Activated CD4-positive, alpha-beta T cell treated with anti-CD3 and anti-CD28 coated beads, Interleukin-2, amount 10 ng/mL, durations not matched to agents 7 days and 5 days (primary cell): ENCODE data around the gene SLC40A1. TPM values are rescaled to one million over a fixed set of nuclear protein-coding genes. Genes with fewer than 3 reads are reported as not detected.

Experiments used
- CTCF ChIA-PET: fragments of 350-600 bp; sonication (Branson Sonifier 250); formaldehyde crosslinking; loops from one replicate; lab custom pipeline; 2021; ENCODE audit warnings: antibody characterized with exemption; lab: Charles Lee
- POLR2A ChIA-PET: fragments of 350-600 bp; sonication (Branson Sonifier 250); formaldehyde crosslinking; loops from one replicate; lab custom pipeline; 2021; ENCODE audit warnings: antibody characterized with exemption; lab: Charles Lee
- DNase-seq: peaks from one replicate; pipeline ENCODE4 v3.0.0-alpha.2; 2020
- H3K27ac Mint-ChIP-seq: one replicate; pipeline ENCODE4 v1.8.0; 2021; ENCODE audit warnings: mild to moderate bottlenecking, moderate library complexity, mixed read lengths
- H3K27me3 Mint-ChIP-seq: one replicate; pipeline ENCODE4 v1.8.0; 2021; ENCODE audit warnings: mixed read lengths
- H3K36me3 Mint-ChIP-seq: one replicate; pipeline ENCODE4 v1.8.0; 2021; ENCODE audit warnings: low read depth, mixed read lengths
- H3K4me1 Mint-ChIP-seq: one replicate; pipeline ENCODE4 v1.8.0; 2021; ENCODE audit warnings: mixed read lengths
- H3K4me3 Mint-ChIP-seq: one replicate; pipeline ENCODE4 v1.8.0; 2021; ENCODE audit warnings: mild to moderate bottlenecking, moderate library complexity, mixed read lengths
- H3K9me3 Mint-ChIP-seq: one replicate; pipeline ENCODE4 v1.8.0; 2021; ENCODE audit warnings: mixed read lengths
- total RNA-seq, 2 experiments: library from RNA; stranded (reverse); gene quantifications; one replicate each; pipeline ENCODE4 v1.2.3, GENCODE V29; 2021

SLC40A1 gene, protein sequence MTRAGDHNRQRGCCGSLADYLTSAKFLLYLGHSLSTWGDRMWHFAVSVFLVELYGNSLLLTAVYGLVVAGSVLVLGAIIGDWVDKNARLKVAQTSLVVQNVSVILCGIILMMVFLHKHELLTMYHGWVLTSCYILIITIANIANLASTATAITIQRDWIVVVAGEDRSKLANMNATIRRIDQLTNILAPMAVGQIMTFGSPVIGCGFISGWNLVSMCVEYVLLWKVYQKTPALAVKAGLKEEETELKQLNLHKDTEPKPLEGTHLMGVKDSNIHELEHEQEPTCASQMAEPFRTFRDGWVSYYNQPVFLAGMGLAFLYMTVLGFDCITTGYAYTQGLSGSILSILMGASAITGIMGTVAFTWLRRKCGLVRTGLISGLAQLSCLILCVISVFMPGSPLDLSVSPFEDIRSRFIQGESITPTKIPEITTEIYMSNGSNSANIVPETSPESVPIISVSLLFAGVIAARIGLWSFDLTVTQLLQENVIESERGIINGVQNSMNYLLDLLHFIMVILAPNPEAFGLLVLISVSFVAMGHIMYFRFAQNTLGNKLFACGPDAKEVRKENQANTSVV
- total RNA-seq, result 1 to 10 TPM; 2.6 to 3.2 TPM

GRCh38 chr2:189580658-189581353 lies at the start of gene SLC40A1:
SLC40A1 (minus strand) TSS chr2:189580786; CDS start chr2:189580460, 326 bp downstream.
- peaks cover 30% of the 10 kb centered on the region for H3K27me3 Mint-ChIP-seq
- H3K4me1 Mint-ChIP-seq, result peaks cover 19% of the 10 kb centered on the region
- ChIA-PET POLR2A (interaction anchor here (0.6 kb wide), 1 partner anchor 77 kb away, joined by 3 read pairs; no protein-coding TSS in a partner anchor), CTCF (no interaction called here)
- peak within 1 kb of the TSS; percentile 81 for H3K27ac Mint-ChIP-seq
- no peaks in the 10 kb centered on the region for H3K9me3 Mint-ChIP-seq
- H3K4me3 Mint-ChIP-seq, result peak within 1 kb of the TSS; percentile 70
- peaks cover under 1% of the 10 kb centered on the region for H3K36me3 Mint-ChIP-seq
- DNase-seq, result peak; percentile 56

GRCh38 chr2:189629531-189630453 lies 49.2 kb upstream of the SLC40A1 start:
- Mint-ChIP-seq H3K36me3 (no peaks in the 10 kb centered on the region), H3K4me3 (no peak overlapping the region), H3K9me3 (no peaks in the 10 kb centered on the region), H3K4me1 (peaks cover 3% of the 10 kb centered on the region), H3K27me3 (no peaks in the 10 kb centered on the region), H3K27ac (no peak overlapping the region)
- ChIA-PET CTCF (interaction anchor here (1.2 to 1.6 kb wide), 2 partner anchors 7 to 51 kb away, joined by 3 to 6 read pairs; no protein-coding TSS in a partner anchor), POLR2A (no interaction called here)
- DNase-seq, result no peak

DNA sequence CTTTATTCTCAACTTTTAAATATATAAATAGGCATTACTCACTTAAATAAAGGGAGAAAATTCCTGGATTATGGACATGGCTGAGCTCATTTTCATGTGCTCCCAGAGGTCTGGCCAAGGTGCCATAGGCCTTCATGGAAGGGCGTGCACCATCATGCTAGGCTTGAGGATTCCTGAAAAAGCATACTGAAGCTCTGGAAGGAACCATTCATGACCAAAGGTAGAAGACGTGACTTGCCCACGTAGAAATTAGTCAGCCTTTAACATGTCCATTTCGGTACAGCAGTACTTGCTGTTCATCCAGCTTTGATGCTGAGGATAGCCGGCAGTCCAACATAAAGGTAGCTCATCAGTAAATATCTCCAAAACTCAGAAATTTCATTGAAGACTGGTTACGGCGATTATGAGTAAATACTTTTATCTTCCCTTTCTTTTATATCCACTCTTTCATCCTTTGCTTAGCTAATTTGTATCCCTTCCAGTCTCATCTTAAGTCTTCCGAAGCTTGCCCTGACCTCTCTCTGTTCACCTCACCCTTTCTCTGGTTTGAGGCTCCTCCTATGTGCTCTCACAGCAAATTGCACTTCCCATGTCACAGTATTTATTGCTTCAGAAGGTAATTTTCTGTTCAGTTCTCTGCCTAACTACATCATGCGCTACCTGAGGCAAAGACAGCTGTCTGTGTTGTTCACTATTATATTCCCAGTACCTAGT lies 48.4 kb upstream of the SLC40A1 start:
- Mint-ChIP-seq H3K27ac (no peak overlapping the region), H3K27me3 (no peaks in the 10 kb centered on the region), H3K36me3 (no peaks in the 10 kb centered on the region)

DNA sequence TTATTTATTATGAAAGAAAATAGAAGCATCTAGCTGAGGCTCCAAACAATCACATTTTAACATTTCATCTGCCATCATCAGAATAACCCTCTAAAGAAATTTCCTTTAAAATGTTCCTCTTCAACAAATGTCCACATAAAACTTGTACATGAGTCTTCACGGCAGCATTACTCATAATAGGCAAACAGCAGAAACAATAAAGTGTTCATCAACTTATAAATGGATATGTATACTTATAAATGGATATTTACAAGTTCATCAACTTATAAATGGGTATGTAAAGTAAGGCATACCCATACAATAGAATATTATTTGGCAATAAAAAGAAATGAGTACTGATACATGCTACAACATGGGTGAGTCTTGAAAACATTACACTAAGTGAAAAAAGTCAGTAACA lies 47.2 kb upstream of the SLC40A1 start:
- no peaks in the 10 kb centered on the region for H3K9me3 Mint-ChIP-seq
- ChIA-PET CTCF (interaction anchor here (1.6 kb wide), 1 partner anchor 9 kb away, joined by 6 read pairs; no protein-coding TSS in a partner anchor), POLR2A (no interaction called here)
- no peaks in the 10 kb centered on the region for H3K36me3 Mint-ChIP-seq
- no peak for DNase-seq
- H3K4me1 Mint-ChIP-seq, result peaks cover 9% of the 10 kb centered on the region
- H3K4me3 Mint-ChIP-seq, result no peak overlapping the region
- H3K27me3 Mint-ChIP-seq, result no peaks in the 10 kb centered on the region
- no peak overlapping the region for H3K27ac Mint-ChIP-seq

More for the DNA sequence above, 48.4 kb upstream of the SLC40A1 start:
- POLR2A ChIA-PET, result no interaction called here
- DNase-seq, result no peak
- no peaks in the 10 kb centered on the region for H3K9me3 Mint-ChIP-seq
- peaks cover 9% of the 10 kb centered on the region for H3K4me1 Mint-ChIP-seq
- H3K4me3 Mint-ChIP-seq, result no peak overlapping the region
- CTCF ChIA-PET, result interaction anchor here (0.7 to 1.6 kb wide), 2 partner anchors 8 to 656 kb away, joined by 3 to 6 read pairs; no protein-coding TSS in a partner anchor

DNA sequence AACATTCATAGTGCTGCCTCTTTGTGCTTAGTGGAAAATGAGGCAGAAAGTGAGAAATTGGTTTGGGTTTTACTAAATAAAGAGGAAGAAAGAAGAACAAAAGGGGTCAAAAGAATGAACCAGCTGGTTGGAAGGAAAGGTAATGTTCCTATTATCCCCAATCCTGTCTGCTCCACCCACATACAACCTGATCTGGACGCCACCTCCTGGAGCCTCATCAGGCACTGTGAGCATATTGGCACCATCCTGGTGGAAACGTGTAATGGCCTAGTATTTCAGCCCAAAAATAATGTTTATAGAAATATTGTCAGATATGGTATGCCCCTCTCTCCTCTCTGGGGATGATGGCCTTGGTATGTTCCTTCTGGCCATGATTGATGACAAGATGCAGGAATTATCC lies 45.0 kb upstream of the SLC40A1 start:
- H3K27ac Mint-ChIP-seq, result no peak overlapping the region
- ChIA-PET CTCF (no interaction called here), POLR2A (no interaction called here)
- no peaks in the 10 kb centered on the region for H3K9me3 Mint-ChIP-seq
- no peaks in the 10 kb centered on the region for H3K27me3 Mint-ChIP-seq
- no peaks in the 10 kb centered on the region for H3K36me3 Mint-ChIP-seq
- H3K4me3 Mint-ChIP-seq, result no peak overlapping the region
- no peak for DNase-seq
- H3K4me1 Mint-ChIP-seq, result peaks cover 9% of the 10 kb centered on the region

GRCh38 chr2:189624648-189625355 lies 44.2 kb upstream of the SLC40A1 start:
- no peak for DNase-seq
- H3K4me1 Mint-ChIP-seq, result peaks cover 9% of the 10 kb centered on the region
- no peak overlapping the region for H3K27ac Mint-ChIP-seq
- no peak overlapping the region for H3K4me3 Mint-ChIP-seq
- CTCF ChIA-PET, result no interaction called here
- no peaks in the 10 kb centered on the region for H3K36me3 Mint-ChIP-seq
- no peaks in the 10 kb centered on the region for H3K27me3 Mint-ChIP-seq
- POLR2A ChIA-PET, result no interaction called here
- no peaks in the 10 kb centered on the region for H3K9me3 Mint-ChIP-seq

DNA sequence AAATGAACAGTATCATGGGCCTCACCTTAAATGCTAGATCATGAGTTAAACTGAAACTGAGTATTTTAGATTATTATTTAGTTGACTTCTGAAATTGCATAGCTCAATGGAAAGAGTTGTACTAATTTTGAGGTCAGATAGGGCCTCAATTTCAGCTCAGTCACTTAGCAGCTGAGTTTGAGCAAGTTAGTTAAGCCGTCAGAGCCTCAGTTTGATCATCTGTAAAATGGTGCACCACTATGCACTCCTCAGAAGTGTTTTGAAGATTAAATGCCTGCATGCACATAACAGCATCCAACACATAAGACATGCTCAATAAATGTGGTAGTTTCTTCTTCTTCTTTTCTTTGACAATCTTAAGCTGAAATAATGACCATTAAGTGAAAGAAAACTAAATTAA lies 42.5 kb upstream of the SLC40A1 start:
- Mint-ChIP-seq H3K4me3 (no peak overlapping the region), H3K36me3 (no peaks in the 10 kb centered on the region), H3K4me1 (peaks cover 9% of the 10 kb centered on the region), H3K27me3 (no peaks in the 10 kb centered on the region), H3K9me3 (no peaks in the 10 kb centered on the region), H3K27ac (no peak overlapping the region)
- no peak for DNase-seq
- CTCF ChIA-PET, result no interaction called here
- POLR2A ChIA-PET, result interaction anchor here (0.6 kb wide), 1 partner anchor 736 kb away, joined by 3 read pairs; no protein-coding TSS in a partner anchor

DNA sequence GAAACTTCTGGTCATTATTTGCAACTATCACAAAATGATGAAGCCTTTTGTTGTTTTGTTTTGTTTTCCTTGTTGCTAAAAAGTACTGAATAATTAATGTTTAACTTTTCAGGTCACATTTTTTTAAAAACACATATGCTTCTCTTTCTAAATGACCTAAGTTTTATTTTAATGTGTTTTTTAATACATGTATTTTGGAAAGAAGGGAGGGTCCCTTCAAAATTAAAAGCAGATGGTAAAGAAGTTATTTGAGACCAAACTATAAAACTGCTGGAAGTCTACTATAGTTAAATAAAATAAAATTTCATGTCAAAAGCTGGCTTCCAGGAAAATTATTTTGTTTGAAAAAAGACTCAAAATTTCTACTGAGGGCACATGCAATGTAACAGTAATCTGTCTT lies 41.2 kb upstream of the SLC40A1 start:
- POLR2A ChIA-PET, result no interaction called here
- Mint-ChIP-seq H3K4me1 (peaks cover 9% of the 10 kb centered on the region), H3K4me3 (no peak overlapping the region), H3K9me3 (no peaks in the 10 kb centered on the region), H3K27me3 (no peaks in the 10 kb centered on the region), H3K27ac (no peak overlapping the region), H3K36me3 (no peaks in the 10 kb centered on the region)
- CTCF ChIA-PET, result no interaction called here
- no peak for DNase-seq

GRCh38 chr2:189618197-189618596 lies 37.6 kb upstream of the SLC40A1 start:
- Mint-ChIP-seq H3K27ac (no peak overlapping the region), H3K9me3 (no peaks in the 10 kb centered on the region), H3K4me3 (no peak overlapping the region), H3K4me1 (no peaks in the 10 kb centered on the region), H3K27me3 (no peaks in the 10 kb centered on the region), H3K36me3 (no peaks in the 10 kb centered on the region)
- ChIA-PET POLR2A (no interaction called here), CTCF (interaction anchor here (0.5 kb wide), 1 partner anchor 62 kb away, joined by 6 read pairs; no protein-coding TSS in a partner anchor)
- no peak for DNase-seq

DNA sequence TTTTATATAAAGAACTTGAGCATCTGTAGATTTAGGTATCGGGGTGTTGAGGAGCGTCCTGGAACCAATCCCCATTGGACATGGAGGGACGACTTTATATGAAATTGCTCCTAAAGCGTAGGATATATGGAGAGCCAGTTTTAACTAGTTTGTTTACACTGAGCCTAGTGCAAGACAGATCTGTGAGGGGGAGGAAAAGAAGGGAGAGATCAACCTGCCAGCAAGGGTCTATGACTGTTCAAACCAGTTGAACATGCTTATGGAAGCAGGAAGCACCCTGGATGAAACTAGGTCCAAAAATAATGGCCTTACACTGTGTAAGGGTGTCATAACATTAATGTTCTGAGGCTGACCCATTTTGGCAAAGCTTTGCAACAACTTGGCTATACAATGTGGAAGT lies 34.0 kb upstream of the SLC40A1 start:
- no peaks in the 10 kb centered on the region for H3K4me1 Mint-ChIP-seq
- no peak overlapping the region for H3K27ac Mint-ChIP-seq
- H3K9me3 Mint-ChIP-seq, result no peaks in the 10 kb centered on the region
- H3K36me3 Mint-ChIP-seq, result no peaks in the 10 kb centered on the region
- ChIA-PET CTCF (no interaction called here), POLR2A (no interaction called here)
- DNase-seq, result no peak
- H3K27me3 Mint-ChIP-seq, result no peaks in the 10 kb centered on the region
- H3K4me3 Mint-ChIP-seq, result no peak overlapping the region

DNA sequence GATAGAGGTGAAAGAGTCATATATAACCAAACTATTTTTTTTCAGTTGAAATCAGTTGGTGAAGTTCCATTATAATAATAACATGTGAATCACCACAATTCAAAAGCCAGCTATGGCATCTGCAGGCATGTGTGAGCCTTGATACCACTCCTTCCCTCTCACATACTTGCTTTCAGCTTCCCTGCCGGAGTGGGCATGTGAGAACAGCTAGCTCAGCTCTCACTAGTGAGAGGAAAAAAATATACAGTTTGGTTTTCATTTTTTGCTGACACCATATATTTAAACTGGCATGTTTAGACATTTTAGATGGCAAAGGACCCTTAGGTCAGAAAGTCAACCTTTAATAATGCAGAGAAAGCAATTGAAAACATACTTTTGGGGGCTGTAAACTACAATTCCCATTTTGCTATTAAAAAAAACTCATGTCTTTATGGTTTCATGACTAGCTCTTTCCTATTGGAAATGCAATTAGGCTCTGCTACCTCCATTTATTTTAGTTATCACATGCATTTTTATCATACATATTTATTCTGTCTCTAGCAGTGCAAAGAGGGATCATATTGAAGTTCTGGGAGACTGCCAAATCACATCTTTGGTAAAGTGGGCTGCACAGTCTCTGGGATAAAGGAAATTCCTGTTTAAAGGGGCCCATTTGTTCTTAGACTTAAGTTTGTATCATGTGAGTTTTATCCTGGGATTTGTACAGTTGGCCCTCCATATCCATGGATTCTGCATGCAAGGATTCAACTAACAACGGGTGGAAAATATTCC lies 33.2 kb upstream of the SLC40A1 start:
- no peak for DNase-seq
- CTCF ChIA-PET, result interaction anchor here (0.7 to 1.6 kb wide), 2 partner anchors 36 to 47 kb away, joined by 3 read pairs; no protein-coding TSS in a partner anchor
- POLR2A ChIA-PET, result no interaction called here
- no peaks in the 10 kb centered on the region for H3K36me3 Mint-ChIP-seq
- no peak overlapping the region for H3K27ac Mint-ChIP-seq
- H3K4me1 Mint-ChIP-seq, result no peaks in the 10 kb centered on the region
- no peaks in the 10 kb centered on the region for H3K27me3 Mint-ChIP-seq
- no peak overlapping the region for H3K4me3 Mint-ChIP-seq
- no peaks in the 10 kb centered on the region for H3K9me3 Mint-ChIP-seq
